Activated T-cell treated with anti-CD3 and anti-CD28 coated beads, Interleukin-2, amount 50 U/mL, for 48 hours (primary cell): ENCODE data around the gene RNLS.
"Not testable (repeated sequence)": the region's sequence is repeated elsewhere in the genome, so short reads cannot be mapped to it uniquely, and the experiment has no call there.

Experiments
- DNase-seq, 2 experiments: peaks; one replicate each; pipeline ENCODE4 v3.0.0-alpha.2; 2020

RNLS gene

GRCh38 chr10:88515235-88515634, 67.9 kb downstream of the RNLS start:
- DNase-seq: no peak

GRCh38 chr10:88512599-88512998, 70.5 kb downstream of the RNLS start:
- DNase-seq: no peak

GRCh38 chr10:88508796-88509195, 74.3 kb downstream of the RNLS start:
- no peak for DNase-seq

GRCh38 chr10:88507826-88508453, 75.2 kb downstream of the RNLS start:
- no peak for DNase-seq

- no peak for DNase-seq
Measured at GRCh38 chr10:88507404-88507803, 75.7 kb downstream of the RNLS start.

GRCh38 chr10:88505680-88506215, 77.4 kb downstream of the RNLS start:
- no peak for DNase-seq

GRCh38 chr10:88505265-88505664, 77.9 kb downstream of the RNLS start:
- DNase-seq: no peak

- no peak for DNase-seq
Measured at GRCh38 chr10:88500656-88501055, 82.5 kb downstream of the RNLS start.

- DNase-seq: no peak
Measured at GRCh38 chr10:88499569-88500470, 83.3 kb downstream of the RNLS start.

GRCh38 chr10:88497913-88498312, 85.2 kb downstream of the RNLS start:
- DNase-seq: no peak

GRCh38 chr10:88494537-88494936, 88.6 kb downstream of the RNLS start:
- no peak for DNase-seq

- DNase-seq: no peak
Measured at GRCh38 chr10:88493691-88494483, 89.2 kb downstream of the RNLS start.

GRCh38 chr10:88491314-88491713, 91.8 kb downstream of the RNLS start:
- no peak for DNase-seq

- DNase-seq: no peak
Measured at GRCh38 chr10:88490231-88490980, 92.7 kb downstream of the RNLS start.

- DNase-seq: no peak
Measured at GRCh38 chr10:88489107-88489506, 94.0 kb downstream of the RNLS start.

- DNase-seq: not testable (repeated sequence)
Measured at GRCh38 chr10:88486816-88487215, 96.3 kb downstream of the RNLS start.

- no peak for DNase-seq
Measured at GRCh38 chr10:88482220-88482619, 100.9 kb downstream of the RNLS start.

- DNase-seq: no peak
Measured at GRCh38 chr10:88478256-88478655, 104.9 kb downstream of the RNLS start.

GRCh38 chr10:88477343-88478085, 105.6 kb downstream of the RNLS start:
- no peak for DNase-seq

- DNase-seq: no peak
Measured at GRCh38 chr10:88474884-88475844, 108.0 kb downstream of the RNLS start.
